ENCODE measurements around the gene DDX39A. TPM values are rescaled to one million over a fixed set of nuclear protein-coding genes. Genes with fewer than 3 reads are reported as not detected.

DDX39A gene
- total and polyA plus RNA-seq, 2 of the 13 experiments (the other 11 are each of a cell fraction or from before 2014, with no cell fraction given) = 34.6 to 90.4 TPM

GRCh38 chr19:14430712-14431111 lies 11.6 kb upstream of the DDX39A start:
- 57% methylated on average over 3 of the region's 3 CpGs for WGBS (ENCODE audit: low lambda C conversion rate)
- Histone ChIP-seq H3K4me2 (ENCODE audit: low read depth, low read length) (no peak overlapping the region), H3K79me2 (ENCODE audit: insufficient read depth, low read length) (peaks cover 6% of the 10 kb centered on the region), H3K27ac (ENCODE audit: extremely low read length, insufficient read depth, low read length) (no peak overlapping the region), H3K4me1 (ENCODE audit: insufficient read depth, low read length) (peaks cover 38% of the 10 kb centered on the region), H3K9me3 (ENCODE audit: low read length) (no peaks in the 10 kb centered on the region), H4K20me1 (ENCODE audit: insufficient read depth, low read length) (peaks cover 2% of the 10 kb centered on the region; the same call in 1 of the 2 replicates), H3K36me3 (replicated peaks in 1 of 2; ENCODE audit: control insufficient read depth in 1 of 2, insufficient read depth in 2 of 2, low read length in 2 of 2) (no peaks in the 10 kb centered on the region), H3K4me3 (replicated peaks in 1 of 3; ENCODE audit: insufficient read depth in 1 of 3, low read depth in 2 of 3, low read length in 3 of 3) (no peak overlapping the region), H3K27me3 (ENCODE audit: control insufficient read depth in 1 of 2, insufficient read depth in 2 of 2, low read length in 2 of 2) (no peaks in the 10 kb centered on the region), H2AFZ (ENCODE audit: low read length) (no peak overlapping the region), H3K9ac (ENCODE audit: insufficient read depth, low read depth, low read length) (no peak overlapping the region)
- no TSS peak for BruUV-seq (replicated peaks)
- FAIRE-seq (no peak), DNase-seq (ENCODE audit: low spot score) (no peak), ATAC-seq (no peak)
- intact Hi-C loops (cut with micrococcal nuclease; ENCODE audit: unreplicated experiment) = no loop called here
- in situ Hi-C loops (cut with HindIII; ENCODE audit: extremely low pct_ligation_motif_present, low pct_unique_long_range_greater_than_20kb) = no loop called here
- POLR2A ChIA-PET = no interaction called here
- CTCF ChIA-PET (ENCODE audit: low intra/inter-chr PET ratio, low total read pairs) = no interaction called here
- TF ChIP-seq ZNF282 (IDR thresholded peaks at IDR 0.05; ENCODE audit: partially characterized antibody) (no peak), ZNF3 (CRISPR knock-in tag; IDR thresholded peaks at IDR 0.05) (0 out of 2 replicates have a peak, but pooled peaks have one; percentile 51)

GRCh38 chr19:14428882-14429416 lies 9.8 kb upstream of the DDX39A start:
- FAIRE-seq = no peak
- POLR2A ChIA-PET = interaction anchor here (0.7 kb wide), 1 partner anchor 281 kb away, joined by 3 read pairs; no protein-coding TSS in a partner anchor

More at GRCh38 chr19:14428882-14429416, 9.8 kb upstream of the DDX39A start:
- TF ChIP-seq ZNF629 (CRISPR knock-in tag; conservative IDR thresholded peaks at IDR 0.05) = peak; percentile 88
- TF ChIP-seq NFIB (CRISPR knock-in tag; IDR thresholded peaks at IDR 0.05; ENCODE audit: borderline replicate concordance) = no peak
- TF ChIP-seq ZMYM3 (CRISPR knock-in tag; IDR thresholded peaks at IDR 0.05) = peak; percentile 66
- ATAC-seq (no peak), DNase-seq (ENCODE audit: low spot score) (peak; percentile 18)
- CTCF ChIA-PET (ENCODE audit: low intra/inter-chr PET ratio, low total read pairs) = no interaction called here
- no peak overlapping the region for H3K4me3 ChIP-seq (replicated peaks in 1 of 3; ENCODE audit: insufficient read depth in 1 of 3, low read depth in 2 of 3, low read length in 3 of 3)
- no peak overlapping the region for H3K27ac ChIP-seq (ENCODE audit: extremely low read length, insufficient read depth, low read length)
- no peaks in the 10 kb centered on the region for H3K27me3 ChIP-seq (ENCODE audit: control insufficient read depth in 1 of 2, insufficient read depth in 2 of 2, low read length in 2 of 2)
- WGBS (ENCODE audit: low lambda C conversion rate) = 9% methylated on average over 2 of the region's 4 CpGs
- H3K9me3 ChIP-seq (ENCODE audit: low read length) = no peaks in the 10 kb centered on the region
- H3K79me2 ChIP-seq (ENCODE audit: insufficient read depth, low read length) = no peaks in the 10 kb centered on the region
- in situ Hi-C loops (cut with HindIII; ENCODE audit: extremely low pct_ligation_motif_present, low pct_unique_long_range_greater_than_20kb) = no loop called here
- no peak overlapping the region for H3K4me2 ChIP-seq (ENCODE audit: low read depth, low read length)
- intact Hi-C loops (cut with micrococcal nuclease; ENCODE audit: unreplicated experiment) = no loop called here
- H4K20me1 ChIP-seq (ENCODE audit: insufficient read depth, low read length) = no peaks in the 10 kb centered on the region
- H3K9ac ChIP-seq (ENCODE audit: insufficient read depth, low read depth, low read length) = no peak overlapping the region
- no peaks in the 10 kb centered on the region for H3K36me3 ChIP-seq (replicated peaks in 1 of 2; ENCODE audit: control insufficient read depth in 1 of 2, insufficient read depth in 2 of 2, low read length in 2 of 2)
- no peak overlapping the region for H2AFZ ChIP-seq (ENCODE audit: low read length)
- BruUV-seq (replicated peaks) = no TSS peak
- H3K4me1 ChIP-seq (ENCODE audit: insufficient read depth, low read length) = peaks cover 28% of the 10 kb centered on the region
